CD14-positive monocyte (primary cell): ENCODE measurements around the gene ARID2. TPM values are rescaled to one million over a fixed set of nuclear protein-coding genes. Genes with fewer than 3 reads are reported as not detected.

Experiments
- DNase-seq, 3 donors: peaks; one replicate each; pipeline ENCODE4 v3.0.0-alpha.2; 2011 to 2022
- H2AFZ ChIP-seq: 2 replicates; pipeline ENCODE4 v1.6.0; 2012; ENCODE audit warnings: mild to moderate bottlenecking, low read depth, low read length, inconsistent platforms; ENCODE audit not compliant: insufficient read depth, poor library complexity, severe bottlenecking
- H3K27ac ChIP-seq, 2 donors: 1 replicate in 1 of 2; 2 replicates in 1 of 2; pipeline ENCODE4 v1.5.1; 2012 to 2013; ENCODE audit warnings: low read length in 2 of 2, control low read depth in 1 of 2, inconsistent platforms in 1 of 2, low read depth in 1 of 2, mild to moderate bottlenecking in 1 of 2
- H3K27me3 ChIP-seq, 2 donors: one replicate each; pipeline versions ENCODE4 v1.6.0 to v1.6.1; 2011 to 2013; ENCODE audit warnings: low read length in 2 of 2; ENCODE audit not compliant: control insufficient read depth in 2 of 2, insufficient read depth in 2 of 2
- H3K36me3 ChIP-seq, 2 donors: replicated peaks in 1 of 2; 1 replicate in 1 of 2; 2 replicates in 1 of 2; pipeline versions ENCODE4 v1.5.1 to v1.6.1; 2012 to 2013; ENCODE audit warnings: low read length in 2 of 2, control low read depth in 1 of 2, inconsistent platforms in 1 of 2, mild to moderate bottlenecking in 1 of 2; ENCODE audit not compliant: insufficient read depth in 2 of 2, control insufficient read depth in 1 of 2
- H3K4me1 ChIP-seq, 2 donors: 1 replicate in 1 of 2; 2 replicates in 1 of 2; pipeline versions ENCODE4 v1.5.1 to v1.6.1; 2012 to 2013; ENCODE audit warnings: low read length in 2 of 2, control low read depth in 1 of 2, inconsistent platforms in 1 of 2, mild to moderate bottlenecking in 1 of 2, moderate library complexity in 1 of 2; ENCODE audit not compliant: insufficient read depth in 2 of 2, control insufficient read depth in 1 of 2
- H3K4me2 ChIP-seq: replicated peaks from 2 replicates; pipeline ENCODE3; 2012; ENCODE audit warnings: low read length, moderate library complexity, mild to moderate bottlenecking; ENCODE audit not compliant: poor library complexity, severe bottlenecking; ENCODE audit errors: extremely low read depth
- H3K4me3 ChIP-seq, 3 experiments: fragments of 200-600 bp in 1 of 3; sonication (generic) in 1 of 3; replicated peaks in 1 of 3; 1 replicate in 2 of 3; 2 replicates in 1 of 3; pipeline ENCODE4 v1.5.1; 2011 to 2013; ENCODE audit warnings: low read length in 3 of 3, mild to moderate bottlenecking in 3 of 3, control low read depth in 2 of 3, low read depth in 2 of 3, inconsistent platforms in 1 of 3, moderate library complexity in 1 of 3
- H3K79me2 ChIP-seq: 2 replicates; pipeline ENCODE4 v1.6.0; 2012; ENCODE audit warnings: mild to moderate bottlenecking, control low read depth, inconsistent platforms, low read length, moderate library complexity; ENCODE audit not compliant: insufficient read depth
- H3K9ac ChIP-seq: 2 replicates; pipeline ENCODE4 v1.6.0; 2017; ENCODE audit warnings: low read length, mild to moderate bottlenecking; ENCODE audit not compliant: insufficient read depth, poor library complexity, severe bottlenecking
- H3K9me3 ChIP-seq, 2 donors: replicated peaks in 1 of 2; 1 replicate in 1 of 2; 2 replicates in 1 of 2; pipeline versions ENCODE4 v1.5.1 to v1.6.1; 2012 to 2013; ENCODE audit warnings: low read length in 2 of 2, control low read depth in 1 of 2; ENCODE audit not compliant: control insufficient read depth in 1 of 2, insufficient read depth in 1 of 2
- H4K20me1 ChIP-seq: 2 replicates; pipeline ENCODE4 v1.6.0; 2012; ENCODE audit warnings: mild to moderate bottlenecking, low read length, control low read depth, moderate library complexity; ENCODE audit not compliant: insufficient read depth
- H3K27ac Mint-ChIP-seq, 7 donors: one replicate each; pipeline ENCODE4 v1.8.0; 2020; ENCODE audit warnings: mild to moderate bottlenecking in 7 of 7, mixed read lengths in 7 of 7, moderate library complexity in 6 of 7, inconsistent platforms in 2 of 7
- H3K27me3 Mint-ChIP-seq, 3 donors: one replicate each; pipeline ENCODE4 v1.8.0; 2021 to 2022; ENCODE audit warnings: low read depth in 3 of 3, mild to moderate bottlenecking in 3 of 3, mixed read lengths in 3 of 3, moderate library complexity in 3 of 3, inconsistent platforms in 1 of 3
- H3K36me3 Mint-ChIP-seq, 2 donors: one replicate each; pipeline ENCODE4 v1.8.0; 2020; ENCODE audit warnings: mixed read lengths in 2 of 2, inconsistent platforms in 1 of 2, mild to moderate bottlenecking in 1 of 2
- H3K4me1 Mint-ChIP-seq: one replicate; pipeline ENCODE4 v1.8.0; 2020; ENCODE audit warnings: mild to moderate bottlenecking, mixed read lengths
- H3K4me3 Mint-ChIP-seq, 2 donors: one replicate each; pipeline ENCODE4 v1.8.0; 2020; ENCODE audit warnings: mild to moderate bottlenecking in 2 of 2, mixed read lengths in 2 of 2, moderate library complexity in 1 of 2
- H3K9me3 Mint-ChIP-seq, 7 donors: one replicate each; pipeline ENCODE4 v1.8.0; 2020 to 2022; ENCODE audit warnings: mixed read lengths in 7 of 7, mild to moderate bottlenecking in 6 of 7, moderate library complexity in 6 of 7, inconsistent platforms in 2 of 7
- CTCF ChIP-seq: fragments of 200-600 bp; IDR thresholded peaks from one replicate; pipeline ENCODE4 v1.8.0; 2022; ENCODE audit warnings: antibody characterized with exemption, mild to moderate bottlenecking
- WGBS: methylation state at CpG from one replicate; pipeline ENCODE4 v1.1.5; 2013; ENCODE audit warnings: missing lambda C conversion rate; ENCODE audit not compliant: insufficient coverage; 5-methylcytosine and 5-hydroxymethylcytosine counted together
- intact Hi-C, 2 donors: fragments of 100-400 bp; cut with micrococcal nuclease; formaldehyde crosslinking; loops; one replicate each; pipeline versions ENCODE4 v1.15.0 to v1.15.1; 2023
- polyA minus RNA-seq: library from RNA; depleted of rRNA, polyadenylated mRNA; stranded (reverse); fragments of >200 nt; gene quantifications from 2 replicates; pipeline ENCODE4 v1.2.3, GENCODE V29; 2012
- polyA plus RNA-seq, 3 donors: library from polyadenylated mRNA; depleted of rRNA in 1 of 3; unstranded in 2 of 3; stranded (reverse) in 1 of 3; fragments of 300-500 nt in 2 of 3; fragments of >200 nt in 1 of 3; fragmentation: Illumina TruSeq in 2 of 3; gene quantifications; 1 replicate in 2 of 3; 2 replicates in 1 of 3; pipeline ENCODE4 v1.2.3, GENCODE V29; 2012 to 2021
- total RNA-seq, 12 experiments: library from RNA in 1 of 12; stranded (reverse) in 1 of 12; fragments of 120-200 nt in 1 of 12; gene quantifications; one replicate each; pipeline ENCODE4 v1.2.4 and lab custom pipeline; 2013 to 2026; ENCODE audit warnings: mixed read lengths in 6 of 12, inconsistent platforms in 1 of 12

ARID2 gene
- total RNA-seq (2013), result 20.5 TPM
- polyA plus RNA-seq (1 to 10 TPM; 3.0 to 8.0 (median 4.7) TPM), polyA minus RNA-seq (18.7 and 25.3 TPM in 2 replicates), total RNA-seq (lab: John Stamatoyannopoulos, UW) (70.0 to 152 (median 84.4) reads per million in 11 experiments)

- Mint-ChIP-seq H3K27me3 (no peaks in the 10 kb centered on the region), H3K4me3 (peak within 1 kb of the TSS; percentile 98 to 99), H3K36me3 (peaks cover 4% of the 10 kb centered on the region in 2 donors), H3K27ac (peak within 1 kb of the TSS; percentile 98 to 99 (median 98)), H3K9me3 (peaks cover 0 to 4% (median 0%) of the 10 kb centered on the region in 7 donors), H3K4me1 (peaks cover 37% of the 10 kb centered on the region)
- H3K27ac ChIP-seq, result peak within 1 kb of the TSS; percentile 98
- H3K9ac ChIP-seq, result peak within 1 kb of the TSS; percentile 97
- no peaks in the 10 kb centered on the region for H4K20me1 ChIP-seq
- peaks cover 25 to 53% of the 10 kb centered on the region in 2 donors for H3K4me1 ChIP-seq
- under 1% methylated on average over 36 of the region's 88 CpGs for WGBS
- H3K4me3 ChIP-seq, result peak within 1 kb of the TSS; percentile 65 to 98 (median 73)
- H3K36me3 ChIP-seq, result no peaks in the 10 kb centered on the region
- peak within 1 kb of the TSS; percentile 91 for H3K4me2 ChIP-seq
- no peaks in the 10 kb centered on the region for H3K9me3 ChIP-seq
- H3K27me3 ChIP-seq, result no peaks in the 10 kb centered on the region
- peak within 1 kb of the TSS; percentile 94 for H2AFZ ChIP-seq
- peak; percentile 29 to 56 (median 40) for DNase-seq
- H3K79me2 ChIP-seq, result peaks cover 66% of the 10 kb centered on the region
- intact Hi-C loops, result loop anchor here in 1 of 2 donors (5.0 to 10.0 kb wide), 4 partner anchors 185 to 645 kb away; partner anchors contain the start of genes ANO6, SCAF11 and SLC38A2
- no peak for TF ChIP-seq CTCF
These were observed at the start of gene ARID2 for GRCh38 chr12:45729233-45730083. ARID2 (plus strand) TSS chr12:45729706; CDS start chr12:45729837, 131 bp downstream.

GRCh38 chr12:45680362-45680761, 49.1 kb upstream of the ARID2 start:
- Mint-ChIP-seq H3K27ac (no peak overlapping the region), H3K4me1 (no peaks in the 10 kb centered on the region), H3K9me3 (peaks cover 0 to 2% (median 0%) of the 10 kb centered on the region in 7 donors), H3K4me3 (no peak overlapping the region), H3K27me3 (peaks cover 0 to 2% (median 0%) of the 10 kb centered on the region in 3 donors), H3K36me3 (no peaks in the 10 kb centered on the region)
- H4K20me1 ChIP-seq, result no peaks in the 10 kb centered on the region
- H3K9ac ChIP-seq, result no peak overlapping the region
- H3K4me3 ChIP-seq, result no peak overlapping the region
- H3K79me2 ChIP-seq, result no peaks in the 10 kb centered on the region
- no peak for TF ChIP-seq CTCF
- H3K4me2 ChIP-seq, result no peak overlapping the region
- intact Hi-C loops, result no loop called here
- DNase-seq, result no peak
- H3K27ac ChIP-seq, result no peak overlapping the region
- no peaks in the 10 kb centered on the region for H3K27me3 ChIP-seq
- no peaks in the 10 kb centered on the region for H3K36me3 ChIP-seq
- no peak overlapping the region for H2AFZ ChIP-seq
- H3K4me1 ChIP-seq, result no peaks in the 10 kb centered on the region
- no peaks in the 10 kb centered on the region for H3K9me3 ChIP-seq
